GM12892 (cell line): Measurements from ENCODE around the gene E2F6.
"Not testable (repeated sequence)": the region's sequence is repeated elsewhere in the genome, so short reads cannot be mapped to it uniquely, and the experiment has no call there.

Experiments used
- DNase-seq: peaks from one replicate; pipeline ENCODE4 v3.0.0; 2011; ENCODE audit not compliant: insufficient read length
- FAIRE-seq: peaks from 2 replicates; lab custom pipeline; 2011; peaks lifted over from hg19 to GRCh38; lab: Jason Lieb, UNC
- POLR2A ChIP-seq: IDR thresholded peaks from 2 replicates; pipeline ENCODE4 v1.6.1; 2011; ENCODE audit warnings: low read depth, low read length, control low read depth
- POLR2AphosphoS5 ChIP-seq: IDR thresholded peaks from 2 replicates; pipeline ENCODE4 v1.6.1; 2011; ENCODE audit warnings: low read depth, low read length, control low read depth
- TAF1 ChIP-seq: IDR thresholded peaks from 2 replicates; pipeline ENCODE4 v1.6.1; 2011; ENCODE audit warnings: low read depth, mild to moderate bottlenecking, control low read depth, low read length, borderline replicate concordance

Gene E2F6

GRCh38 chr2:11406958-11407381 lies 59.0 kb downstream of the E2F6 start:
- FAIRE-seq (no peak), DNase-seq (no peak)
- TF ChIP-seq POLR2A = no peak
- TF ChIP-seq POLR2AphosphoS5 = no peak

- no peak for FAIRE-seq
- DNase-seq = no peak
- no peak for TF ChIP-seq TAF1
- no peak for TF ChIP-seq POLR2A
- TF ChIP-seq POLR2AphosphoS5 = no peak
These were observed 59.5 kb downstream of the E2F6 start for GRCh38 chr2:11406267-11406957.

GRCh38 chr2:11405599-11406266 lies 60.2 kb downstream of the E2F6 start:
- no peak for FAIRE-seq
- DNase-seq = no peak
- TF ChIP-seq POLR2AphosphoS5 = no peak
- TF ChIP-seq TAF1 = no peak
- no peak for TF ChIP-seq POLR2A

DNA sequence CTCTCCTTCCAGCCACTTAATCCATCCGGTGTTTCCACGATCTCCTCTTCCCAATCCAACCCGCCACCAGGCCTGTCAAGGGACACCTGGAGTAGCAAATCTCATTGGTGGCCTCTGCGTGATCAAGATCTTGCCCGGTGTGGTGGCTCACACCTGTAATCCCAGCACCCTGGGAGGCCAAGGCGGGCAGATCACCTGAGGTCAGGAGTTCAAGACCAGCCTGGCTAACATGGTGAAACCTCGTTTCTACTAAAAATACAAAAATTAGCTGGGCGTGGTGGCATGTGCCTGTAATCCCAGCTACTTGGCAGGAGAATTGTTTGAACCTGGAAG lies 60.9 kb downstream of the E2F6 start:
- FAIRE-seq, DNase-seq: not testable (repeated sequence)

DNA sequence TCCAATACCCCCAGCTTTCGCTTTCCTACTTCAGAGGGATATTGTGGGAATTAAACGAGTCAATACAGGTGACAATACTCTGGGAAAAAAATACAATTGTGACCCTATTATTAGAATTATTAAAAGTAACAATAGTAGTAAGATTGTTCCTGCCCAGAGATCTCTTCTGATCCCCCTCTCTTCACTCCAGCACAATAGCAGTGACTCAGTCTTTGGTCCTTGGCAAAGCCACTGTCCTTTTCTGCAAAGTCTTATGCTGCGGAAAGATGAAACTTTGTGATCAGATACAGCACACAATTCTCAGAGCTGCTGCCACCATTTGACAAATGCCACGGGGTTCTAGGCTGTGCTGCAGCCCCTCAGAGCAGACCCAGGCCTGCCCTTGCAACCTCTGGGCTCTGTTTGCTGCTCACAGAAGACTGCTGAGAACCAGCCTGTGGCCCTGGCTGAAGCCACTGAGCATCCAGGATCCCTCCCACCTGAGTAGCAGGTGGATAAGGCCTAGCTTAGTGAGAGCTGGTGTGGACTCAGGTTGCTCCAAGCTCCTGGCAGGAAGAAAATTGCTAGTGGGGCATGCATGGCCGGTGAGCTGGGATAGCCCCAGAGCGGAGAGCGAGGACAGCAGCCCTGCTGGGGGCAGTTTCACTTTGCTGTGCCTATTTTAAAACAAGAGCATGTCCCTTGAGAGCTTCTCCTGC lies 61.4 kb downstream of the E2F6 start:
- FAIRE-seq (no peak), DNase-seq (no peak)
- TF ChIP-seq TAF1 (no peak), POLR2A (no peak), POLR2AphosphoS5 (no peak)

DNA sequence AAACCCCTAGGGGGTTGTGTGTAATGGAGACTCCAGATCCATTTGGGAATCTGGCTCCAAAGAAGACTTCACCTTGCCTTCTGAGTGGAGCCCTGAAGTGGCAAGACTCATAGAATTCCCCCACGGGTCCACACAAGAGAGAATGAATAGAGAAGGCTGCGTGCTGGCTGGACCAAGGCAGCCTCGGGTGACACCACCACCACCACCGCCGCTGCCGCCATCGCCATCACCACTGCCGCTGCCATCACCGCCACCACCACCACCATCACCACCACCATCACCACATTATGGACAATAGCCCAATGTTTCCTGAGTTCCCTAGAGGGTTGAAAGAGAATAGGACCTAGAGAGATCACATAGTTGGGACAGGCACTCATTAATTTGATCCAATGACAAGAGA lies 63.5 kb downstream of the E2F6 start:
- no peak for FAIRE-seq
- TF ChIP-seq TAF1 = no peak
- DNase-seq = no peak

GRCh38 chr2:11399438-11399762 lies 66.6 kb downstream of the E2F6 start:
- TF ChIP-seq POLR2AphosphoS5 = no peak
- no peak for TF ChIP-seq POLR2A
- no peak for TF ChIP-seq TAF1
- no peak for FAIRE-seq
- no peak for DNase-seq

GRCh38 chr2:11398750-11399437 lies 67.1 kb downstream of the E2F6 start:
- DNase-seq (no peak), FAIRE-seq (no peak)
- TF ChIP-seq POLR2AphosphoS5 (no peak), POLR2A (no peak), TAF1 (no peak)

- TF ChIP-seq TAF1 (no peak), POLR2A (no peak), POLR2AphosphoS5 (no peak)
- FAIRE-seq (no peak), DNase-seq (no peak)
These were observed 68.4 kb downstream of the E2F6 start for GRCh38 chr2:11397513-11397912.

- TF ChIP-seq POLR2AphosphoS5 (no peak), POLR2A (no peak), TAF1 (no peak)
- DNase-seq = no peak
- FAIRE-seq = no peak
These were observed 69.2 kb downstream of the E2F6 start for GRCh38 chr2:11396467-11397445.

DNA sequence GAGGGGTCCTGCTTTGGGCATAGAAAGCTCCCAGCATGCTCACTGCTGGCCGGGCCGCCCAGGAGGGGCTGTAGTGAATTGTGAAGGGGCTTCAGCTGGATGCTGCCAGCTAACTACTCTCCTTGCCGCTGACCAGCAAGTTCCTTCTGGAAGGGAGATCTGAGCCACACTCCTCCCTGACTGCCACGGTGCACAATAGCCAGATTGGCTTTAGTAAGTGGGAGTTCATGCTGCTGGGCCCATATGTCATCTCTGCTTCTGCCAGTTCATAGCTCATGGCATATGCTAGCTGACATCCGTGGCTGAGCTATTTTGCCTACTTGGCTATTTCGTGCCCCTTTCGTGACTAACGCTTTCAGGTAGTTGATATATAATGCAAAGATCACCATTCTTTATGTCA lies 69.9 kb downstream of the E2F6 start:
- FAIRE-seq (no peak), DNase-seq (no peak)
- no peak for TF ChIP-seq POLR2AphosphoS5
- TF ChIP-seq TAF1 = no peak
- no peak for TF ChIP-seq POLR2A
